ENCODE measurements around the gene AHCYL1.

DNA sequence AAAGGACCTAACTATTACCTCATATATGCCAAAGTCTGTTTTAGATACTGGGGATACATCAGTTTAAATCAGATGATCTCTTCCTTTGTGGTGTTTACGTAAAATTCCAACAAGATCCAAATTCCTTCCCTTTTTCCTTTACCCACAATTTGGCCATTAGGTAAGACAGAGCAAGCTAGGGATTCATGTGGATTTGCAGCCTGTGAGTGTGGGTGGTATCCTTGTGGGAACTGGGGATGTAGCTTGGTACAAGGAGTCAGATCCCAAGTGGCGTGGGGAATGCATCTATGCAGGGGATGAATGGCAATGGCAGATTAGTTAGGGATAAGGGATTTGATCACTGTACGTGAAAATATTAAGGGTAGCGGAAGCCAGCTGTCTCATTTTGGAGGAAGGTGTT, 40.0 kb downstream of the AHCYL1 start:
- TF ChIP-seq, protein P1, sequence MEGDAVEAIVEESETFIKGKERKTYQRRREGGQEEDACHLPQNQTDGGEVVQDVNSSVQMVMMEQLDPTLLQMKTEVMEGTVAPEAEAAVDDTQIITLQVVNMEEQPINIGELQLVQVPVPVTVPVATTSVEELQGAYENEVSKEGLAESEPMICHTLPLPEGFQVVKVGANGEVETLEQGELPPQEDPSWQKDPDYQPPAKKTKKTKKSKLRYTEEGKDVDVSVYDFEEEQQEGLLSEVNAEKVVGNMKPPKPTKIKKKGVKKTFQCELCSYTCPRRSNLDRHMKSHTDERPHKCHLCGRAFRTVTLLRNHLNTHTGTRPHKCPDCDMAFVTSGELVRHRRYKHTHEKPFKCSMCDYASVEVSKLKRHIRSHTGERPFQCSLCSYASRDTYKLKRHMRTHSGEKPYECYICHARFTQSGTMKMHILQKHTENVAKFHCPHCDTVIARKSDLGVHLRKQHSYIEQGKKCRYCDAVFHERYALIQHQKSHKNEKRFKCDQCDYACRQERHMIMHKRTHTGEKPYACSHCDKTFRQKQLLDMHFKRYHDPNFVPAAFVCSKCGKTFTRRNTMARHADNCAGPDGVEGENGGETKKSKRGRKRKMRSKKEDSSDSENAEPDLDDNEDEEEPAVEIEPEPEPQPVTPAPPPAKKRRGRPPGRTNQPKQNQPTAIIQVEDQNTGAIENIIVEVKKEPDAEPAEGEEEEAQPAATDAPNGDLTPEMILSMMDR (IDR thresholded peaks at IDR 0.05; ENCODE audit: insufficient read depth, low read depth, low read length): no peak
- no peak for TF ChIP-seq EZH2 (IDR thresholded peaks at IDR 0.05; ENCODE audit: insufficient read depth, low read length)

Data from astrocyte (in vitro differentiated cells and primary cell).